Stimulated activated CD8-positive, alpha-beta memory T cell treated with anti-CD3 and anti-CD28 coated beads, Interleukin-4, amount 100 ng/mL, for 4 hours (primary cell): ENCODE results near the gene RAB34.

Experiments
- DNase-seq, 2 donors: peaks; one replicate each; pipeline ENCODE4 v3.0.0-alpha.2; 2020; ENCODE audit warnings: low read depth in 2 of 2, low spot score in 1 of 2

The RAB34 gene

GRCh38 chr17:28717578-28718332 lies at the start of gene RAB34:
TSS of gene RAB34 (minus strand) at chr17:28717868. CDS start at chr17:28717266, 602 bp downstream.
- DNase-seq: no peak

GRCh38 chr17:28765038-28765437 lies 47.4 kb upstream of the RAB34 start:
- DNase-seq: no peak

GRCh38 chr17:28763804-28764266 lies 46.2 kb upstream of the RAB34 start:
- peak; percentile 55 to 79 for DNase-seq

GRCh38 chr17:28763137-28763799 lies 45.6 kb upstream of the RAB34 start:
- DNase-seq: no peak

GRCh38 chr17:28760601-28761562 lies 43.2 kb upstream of the RAB34 start:
- DNase-seq: no peak

- DNase-seq: no peak
These were observed 41.7 kb upstream of the RAB34 start for GRCh38 chr17:28759256-28759865.

- DNase-seq: no peak
These were observed 40.9 kb upstream of the RAB34 start for GRCh38 chr17:28758411-28759121.

- no peak for DNase-seq
These were observed 38.6 kb upstream of the RAB34 start for GRCh38 chr17:28756049-28756804.

- DNase-seq: no peak
These were observed 37.8 kb upstream of the RAB34 start for GRCh38 chr17:28755486-28755885.

GRCh38 chr17:28751600-28752366 lies 34.1 kb upstream of the RAB34 start:
- DNase-seq: no peak

- DNase-seq: peak; percentile 66 to 71
These were observed 32.7 kb upstream of the RAB34 start for GRCh38 chr17:28750178-28751047.

- no peak for DNase-seq
These were observed 32.0 kb upstream of the RAB34 start for GRCh38 chr17:28749516-28750177.

GRCh38 chr17:28748852-28749515 lies 31.3 kb upstream of the RAB34 start:
- DNase-seq: no peak

GRCh38 chr17:28747801-28748750 lies 30.4 kb upstream of the RAB34 start:
- no peak for DNase-seq

- DNase-seq: no peak
These were observed 29.5 kb upstream of the RAB34 start for GRCh38 chr17:28747051-28747691.
